Caco-2 (cell line): Measurements from ENCODE around the gene MANF. TPM values are rescaled to one million over a fixed set of nuclear protein-coding genes. Genes with fewer than 3 reads are reported as not detected.

Source experiments
- BruUV-seq: library from RNA; stranded (reverse); fragments of 400-500 nt; replicated peaks from 2 replicates; lab custom pipeline; 2021; lab: Mats Ljungman, UMichigan
- CTCF ChIA-PET: fragments of 300-600 bp; sonication (Branson Sonifier 250); formaldehyde crosslinking; loops from one replicate; lab custom pipeline; 2022; ENCODE audit warnings: antibody characterized with exemption; lab: Charles Lee
- POLR2A ChIA-PET: fragments of 300-600 bp; sonication (Branson Sonifier 250); formaldehyde crosslinking; loops from one replicate; lab custom pipeline; 2022; ENCODE audit warnings: antibody characterized with exemption; lab: Charles Lee
- DNase-seq, 2 experiments: peaks; one replicate each; pipeline versions ENCODE4 v3.0.0 to v3.0.0-alpha.2; 2020 to 2022
- H3K27me3 ChIP-seq: replicated peaks from 2 replicates; pipeline ENCODE4 v1.6.0; 2011; ENCODE audit warnings: low read length; ENCODE audit not compliant: control insufficient read depth, insufficient read depth
- H3K36me3 ChIP-seq: 2 replicates; pipeline ENCODE4 v1.5.1; 2011; ENCODE audit warnings: low read length; ENCODE audit not compliant: control insufficient read depth, insufficient read depth
- H3K4me1 ChIP-seq: fragments of 250-450 bp; sonication (Bioruptor Pico); 2 replicates; pipeline ENCODE4 v1.5.1; 2020; ENCODE audit warnings: mild to moderate bottlenecking
- H3K4me3 ChIP-seq: 2 replicates; pipeline ENCODE4 v1.5.1; 2011; ENCODE audit warnings: low read depth, mild to moderate bottlenecking, control low read depth, low read length
- H3K9me3 ChIP-seq: fragments of 250-450 bp; sonication (Bioruptor Pico); 2 replicates; pipeline ENCODE4 v1.5.1; 2020; ENCODE audit warnings: mild to moderate bottlenecking, moderate library complexity
- H3K27ac Mint-ChIP-seq: one replicate; pipeline ENCODE4 v1.8.0; 2022; ENCODE audit warnings: mixed read lengths; ENCODE audit not compliant: unreplicated experiment
- H3K27me3 Mint-ChIP-seq: one replicate; pipeline ENCODE4 v1.8.0; 2022; ENCODE audit warnings: mixed read lengths; ENCODE audit not compliant: insufficient read depth, unreplicated experiment
- H3K36me3 Mint-ChIP-seq: one replicate; pipeline ENCODE4 v1.8.0; 2022; ENCODE audit warnings: mild to moderate bottlenecking, mixed read lengths; ENCODE audit not compliant: insufficient read depth, unreplicated experiment
- H3K4me1 Mint-ChIP-seq: one replicate; pipeline ENCODE4 v1.8.0; 2022; ENCODE audit warnings: low read depth, mixed read lengths; ENCODE audit not compliant: unreplicated experiment
- H3K4me3 Mint-ChIP-seq: one replicate; pipeline ENCODE4 v1.8.0; 2022; ENCODE audit warnings: mild to moderate bottlenecking, moderate library complexity, mixed read lengths; ENCODE audit not compliant: unreplicated experiment
- H3K9me3 Mint-ChIP-seq: one replicate; pipeline ENCODE4 v1.8.0; 2022; ENCODE audit warnings: mixed read lengths; ENCODE audit not compliant: unreplicated experiment
- intact Hi-C: fragments of 100-400 bp; cut with micrococcal nuclease; formaldehyde crosslinking; loops from one replicate; pipeline ENCODE4 v1.10.0; 2022; ENCODE audit not compliant: unreplicated experiment
- total RNA-seq: library from RNA; stranded (reverse); gene quantifications from 2 replicates; pipeline ENCODE4 v1.2.3, GENCODE V29; 2022
- TF ChIP-seq, protein P1 (sequence below), 2 experiments: fragments of 200-600 bp in 1 of 2; IDR thresholded peaks; 1 replicate in 1 of 2; 2 replicates in 1 of 2; pipeline versions ENCODE4 v1.5.1 to v1.8.0; 2011 to 2022; ENCODE audit warnings: antibody characterized with exemption in 1 of 2, control low read depth in 1 of 2, inconsistent platforms in 1 of 2, low read depth in 1 of 2, low read length in 1 of 2, mild to moderate bottlenecking in 1 of 2, moderate library complexity in 1 of 2; ENCODE audit not compliant: insufficient read depth in 1 of 2, severe bottlenecking in 1 of 2, unreplicated experiment in 1 of 2

MANF gene
- total RNA-seq, 1 experiment from 2014 or later, result 94.5 TPM

DNA sequence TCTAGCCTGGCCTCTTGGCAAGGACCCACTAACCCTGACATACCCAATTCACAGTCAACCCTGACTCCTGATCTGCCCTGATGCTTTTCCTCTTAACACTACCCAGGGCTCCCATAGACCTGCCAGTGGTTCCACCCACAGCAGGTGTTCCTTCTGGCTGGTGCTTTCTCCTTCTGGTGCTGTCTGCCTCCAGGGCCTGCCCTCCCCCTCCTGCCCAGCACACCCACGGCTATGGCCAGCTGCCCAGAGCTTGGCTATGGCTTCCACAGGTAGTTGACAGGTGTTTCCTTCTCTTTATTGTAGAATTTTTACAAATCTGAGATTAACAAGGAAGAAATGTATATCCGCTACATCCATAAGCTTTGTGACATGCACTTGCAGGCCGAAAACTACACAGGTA is 46.5 kb upstream of the MANF start:
- H3K9me3 Mint-ChIP-seq, result no peaks in the 10 kb centered on the region
- TF ChIP-seq, protein P1, sequence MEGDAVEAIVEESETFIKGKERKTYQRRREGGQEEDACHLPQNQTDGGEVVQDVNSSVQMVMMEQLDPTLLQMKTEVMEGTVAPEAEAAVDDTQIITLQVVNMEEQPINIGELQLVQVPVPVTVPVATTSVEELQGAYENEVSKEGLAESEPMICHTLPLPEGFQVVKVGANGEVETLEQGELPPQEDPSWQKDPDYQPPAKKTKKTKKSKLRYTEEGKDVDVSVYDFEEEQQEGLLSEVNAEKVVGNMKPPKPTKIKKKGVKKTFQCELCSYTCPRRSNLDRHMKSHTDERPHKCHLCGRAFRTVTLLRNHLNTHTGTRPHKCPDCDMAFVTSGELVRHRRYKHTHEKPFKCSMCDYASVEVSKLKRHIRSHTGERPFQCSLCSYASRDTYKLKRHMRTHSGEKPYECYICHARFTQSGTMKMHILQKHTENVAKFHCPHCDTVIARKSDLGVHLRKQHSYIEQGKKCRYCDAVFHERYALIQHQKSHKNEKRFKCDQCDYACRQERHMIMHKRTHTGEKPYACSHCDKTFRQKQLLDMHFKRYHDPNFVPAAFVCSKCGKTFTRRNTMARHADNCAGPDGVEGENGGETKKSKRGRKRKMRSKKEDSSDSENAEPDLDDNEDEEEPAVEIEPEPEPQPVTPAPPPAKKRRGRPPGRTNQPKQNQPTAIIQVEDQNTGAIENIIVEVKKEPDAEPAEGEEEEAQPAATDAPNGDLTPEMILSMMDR (IDR thresholded peaks at IDR 0.05; ENCODE audit: insufficient read depth in 1 of 2, low read depth in 1 of 2, low read length in 1 of 2, severe bottlenecking in 1 of 2, unreplicated experiment in 1 of 2), result no peak
- H3K27me3 Mint-ChIP-seq, result no peaks in the 10 kb centered on the region
- H3K27me3 ChIP-seq, result no peaks in the 10 kb centered on the region
- H3K36me3 Mint-ChIP-seq, result no peaks in the 10 kb centered on the region
- H3K4me3 ChIP-seq, result no peak overlapping the region
- BruUV-seq, result no TSS peak
- CTCF ChIA-PET, result no interaction called here
- no peak overlapping the region for H3K4me3 Mint-ChIP-seq
- intact Hi-C loops, result no loop called here
- POLR2A ChIA-PET, result no interaction called here
- no peak overlapping the region for H3K27ac Mint-ChIP-seq
- no peaks in the 10 kb centered on the region for H3K36me3 ChIP-seq
- peaks cover 19% of the 10 kb centered on the region for H3K4me1 ChIP-seq
- DNase-seq, result no peak
- peaks cover 10% of the 10 kb centered on the region for H3K4me1 Mint-ChIP-seq
- H3K9me3 ChIP-seq, result no peaks in the 10 kb centered on the region

DNA sequence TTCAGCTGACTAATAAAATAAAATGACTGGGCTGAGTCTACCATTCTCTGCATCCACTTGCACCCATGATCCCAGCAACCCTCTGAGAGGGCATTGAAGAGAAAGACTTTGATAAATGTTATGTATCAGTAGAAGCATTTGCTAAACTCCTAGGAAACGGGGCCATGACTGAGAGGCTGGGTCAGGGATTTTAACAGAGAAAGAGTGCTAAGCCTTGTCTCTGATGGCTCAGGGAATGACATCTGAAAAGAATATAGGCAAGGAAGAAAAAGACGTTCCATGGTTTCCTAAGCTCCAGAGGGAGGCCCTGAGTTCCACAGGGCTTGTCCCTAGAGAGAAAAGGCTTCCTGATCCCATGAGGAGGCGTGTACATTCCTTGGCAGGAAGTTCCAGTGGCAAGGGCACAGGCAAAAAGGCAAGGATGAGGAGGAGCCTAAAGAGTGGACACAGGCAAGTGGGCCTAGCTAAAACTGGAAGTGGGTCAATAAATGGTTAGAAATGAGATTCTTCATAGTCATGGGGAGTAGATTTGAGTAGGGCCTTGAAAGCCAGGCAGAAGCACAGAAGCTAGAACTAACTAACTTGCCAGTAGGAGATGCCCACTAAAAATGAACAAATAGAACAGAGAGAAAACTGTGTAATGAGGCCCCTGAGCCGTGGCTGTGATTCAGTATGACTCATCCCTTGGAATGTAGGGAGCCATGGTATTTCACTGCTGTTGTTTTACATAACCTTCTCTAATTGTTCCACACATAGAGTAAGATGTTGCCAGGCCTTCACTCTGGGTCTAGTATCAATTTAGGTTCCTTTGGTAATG is 44.9 kb upstream of the MANF start:
- no peak overlapping the region for H3K4me3 ChIP-seq
- H3K27me3 Mint-ChIP-seq, result no peaks in the 10 kb centered on the region
- intact Hi-C loops, result no loop called here
- TF ChIP-seq, protein P1 (IDR thresholded peaks at IDR 0.05; ENCODE audit: insufficient read depth in 1 of 2, low read depth in 1 of 2, low read length in 1 of 2, severe bottlenecking in 1 of 2, unreplicated experiment in 1 of 2), result no peak
- no peaks in the 10 kb centered on the region for H3K9me3 Mint-ChIP-seq
- H3K4me3 Mint-ChIP-seq, result no peak overlapping the region
- no peaks in the 10 kb centered on the region for H3K36me3 ChIP-seq
- POLR2A ChIA-PET, result no interaction called here
- H3K27ac Mint-ChIP-seq, result peak overlapping the region; percentile 53
- no TSS peak for BruUV-seq
- H3K9me3 ChIP-seq, result no peaks in the 10 kb centered on the region
- H3K36me3 Mint-ChIP-seq, result no peaks in the 10 kb centered on the region
- CTCF ChIA-PET, result interaction anchor here (1.1 kb wide), 1 partner anchor 29 kb away, joined by 3 read pairs; no protein-coding TSS in a partner anchor
- DNase-seq, result peak in 1 of 2 experiments; percentile 16
- no peaks in the 10 kb centered on the region for H3K27me3 ChIP-seq
- H3K4me1 Mint-ChIP-seq, result peaks cover 10% of the 10 kb centered on the region
- peaks cover 12% of the 10 kb centered on the region for H3K4me1 ChIP-seq

DNA sequence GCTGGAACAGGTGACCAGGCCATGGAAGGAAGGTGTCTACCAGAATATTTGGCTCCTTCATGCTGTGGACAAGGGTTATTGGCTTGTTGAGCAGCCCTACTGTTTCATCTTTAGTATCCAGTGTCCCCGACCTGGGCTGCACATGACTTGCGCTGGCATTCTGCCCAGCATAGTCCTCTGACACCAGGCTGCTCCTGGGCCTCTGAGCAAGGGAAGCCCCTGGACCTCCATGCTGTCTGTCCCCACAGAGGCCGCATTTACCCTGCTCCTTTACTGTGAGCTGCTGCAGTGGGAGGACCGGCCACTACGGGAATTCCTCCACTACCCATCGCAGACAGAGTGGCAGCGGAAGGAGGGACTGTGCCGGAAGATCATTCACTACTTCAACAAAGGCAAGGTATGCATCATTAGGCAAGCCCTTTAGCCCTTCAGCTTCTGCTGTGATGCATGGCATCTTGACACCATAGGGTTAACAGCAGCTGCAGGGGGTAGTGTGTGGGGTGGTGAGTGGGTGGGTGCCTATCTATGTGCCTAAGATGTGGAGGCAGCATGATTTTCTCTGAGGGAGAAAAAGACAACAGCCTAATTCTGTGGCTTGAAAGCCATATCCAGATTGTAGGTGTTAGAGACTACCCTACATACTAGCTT is 44.0 kb upstream of the MANF start:
- POLR2A ChIA-PET, result no interaction called here
- CTCF ChIA-PET, result interaction anchor here (1.1 kb wide), 1 partner anchor 30 kb away, joined by 3 read pairs; no protein-coding TSS in a partner anchor
- Mint-ChIP-seq H3K27ac (no peak overlapping the region), H3K4me1 (peaks cover 10% of the 10 kb centered on the region), H3K36me3 (no peaks in the 10 kb centered on the region), H3K4me3 (no peak overlapping the region), H3K9me3 (no peaks in the 10 kb centered on the region), H3K27me3 (no peaks in the 10 kb centered on the region)
- no TSS peak for BruUV-seq
- intact Hi-C loops, result no loop called here
- TF ChIP-seq, protein P1 (IDR thresholded peaks at IDR 0.05; ENCODE audit: insufficient read depth in 1 of 2, low read depth in 1 of 2, low read length in 1 of 2, severe bottlenecking in 1 of 2, unreplicated experiment in 1 of 2), result no peak
- no peaks in the 10 kb centered on the region for H3K36me3 ChIP-seq
- DNase-seq, result no peak
- no peaks in the 10 kb centered on the region for H3K27me3 ChIP-seq
- no peaks in the 10 kb centered on the region for H3K9me3 ChIP-seq
- peaks cover 12% of the 10 kb centered on the region for H3K4me1 ChIP-seq
- no peak overlapping the region for H3K4me3 ChIP-seq
